GM21360 (cell line): ENCODE data around the gene GIN1.

Experiments
- ATAC-seq: cut with Tn5 transposase; IDR thresholded peaks from one replicate; pipeline ENCODE4 v1.9.1; 2021; ENCODE audit warnings: mild to moderate bottlenecking, moderate library complexity; ENCODE audit not compliant: unreplicated experiment

Gene GIN1

DNA sequence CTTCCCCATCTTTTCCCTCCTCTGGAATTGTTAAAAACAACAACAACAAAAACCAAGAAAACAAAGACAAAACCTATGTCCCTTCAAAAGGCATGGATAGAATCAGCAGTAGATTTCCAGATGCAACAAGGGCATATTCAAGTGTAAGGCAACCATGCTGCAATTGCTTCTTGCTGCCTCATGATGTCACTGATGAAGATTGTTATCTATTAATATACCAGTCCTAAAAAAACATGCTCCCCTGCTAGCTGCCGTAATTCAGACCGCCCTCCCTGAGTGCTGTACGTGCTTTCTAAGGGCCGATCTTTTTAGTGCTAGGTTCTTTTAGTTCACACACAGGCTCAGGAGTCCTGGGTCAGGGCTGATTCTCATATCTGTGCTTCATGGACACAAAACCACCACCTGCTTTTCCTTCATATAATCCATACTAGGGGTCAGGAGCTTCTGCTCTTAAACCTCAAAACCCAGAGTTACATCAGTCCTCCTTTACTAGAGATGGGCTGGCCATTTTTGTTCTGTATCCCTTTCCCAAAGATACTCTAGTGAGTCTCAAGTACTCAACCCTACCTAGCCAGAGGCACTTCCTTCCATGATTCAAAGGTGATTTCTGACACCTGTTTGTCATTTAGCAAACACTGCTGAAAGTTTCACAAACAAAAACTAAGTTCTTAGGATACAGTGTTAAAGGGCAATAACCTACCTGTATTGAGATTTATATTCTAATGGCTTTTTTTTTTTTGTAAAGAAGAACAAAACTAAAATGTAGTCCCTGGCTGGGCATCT is 82.1 kb downstream of the GIN1 start:
- no peak for ATAC-seq

- no peak for ATAC-seq
Observed at GRCh38 chr5:103036601-103037000, 83.3 kb downstream of the GIN1 start.
